Glutamatergic neuron (in vitro differentiated cells): Measurements from ENCODE around the gene PLEK2. TPM values are rescaled to one million over a fixed set of nuclear protein-coding genes. Genes with fewer than 3 reads are reported as not detected.

Experiments
- DNase-seq: peaks from one replicate; pipeline ENCODE4 v3.0.0; 2022
- H3K27ac Mint-ChIP-seq: one replicate; pipeline ENCODE4 v1.8.0; 2020; ENCODE audit warnings: mild to moderate bottlenecking, mixed read lengths, inconsistent platforms; ENCODE audit not compliant: unreplicated experiment
- H3K27me3 Mint-ChIP-seq: one replicate; pipeline ENCODE4 v1.8.0; 2020; ENCODE audit warnings: mild to moderate bottlenecking, moderate library complexity, mixed read lengths, inconsistent platforms; ENCODE audit not compliant: unreplicated experiment
- H3K36me3 Mint-ChIP-seq: one replicate; pipeline ENCODE4 v1.8.0; 2020; ENCODE audit warnings: mild to moderate bottlenecking, mixed read lengths, inconsistent platforms; ENCODE audit not compliant: unreplicated experiment
- H3K4me1 Mint-ChIP-seq: one replicate; pipeline ENCODE4 v1.8.0; 2020; ENCODE audit warnings: mild to moderate bottlenecking, low read depth, mixed read lengths, inconsistent platforms; ENCODE audit not compliant: unreplicated experiment
- H3K4me3 Mint-ChIP-seq: one replicate; pipeline ENCODE4 v1.8.0; 2020; ENCODE audit warnings: mild to moderate bottlenecking, mixed read lengths, inconsistent platforms; ENCODE audit not compliant: unreplicated experiment
- H3K9me3 Mint-ChIP-seq: one replicate; pipeline ENCODE4 v1.8.0; 2020; ENCODE audit warnings: mild to moderate bottlenecking, moderate library complexity, mixed read lengths, inconsistent platforms; ENCODE audit not compliant: unreplicated experiment
- total RNA-seq: library from RNA; stranded (reverse); fragmentation: NEBNext Ultra II Directional; extraction: Animal tissue kit (Norgen Biotek cat#: 25700); gene quantifications from one replicate; pipeline ENCODE4 v1.2.1, GENCODE V29; 2021; ENCODE audit not compliant: unreplicated experiment
- TF ChIP-seq, protein P1 (sequence below): fragments of 200-600 bp; sonication (generic); IDR thresholded peaks from one replicate; pipeline ENCODE4 v1.5.0; 2021; ENCODE audit not compliant: partially characterized antibody, unreplicated experiment

The PLEK2 gene
- total RNA-seq, 1 donor from 2014 or later: not detected

DNA sequence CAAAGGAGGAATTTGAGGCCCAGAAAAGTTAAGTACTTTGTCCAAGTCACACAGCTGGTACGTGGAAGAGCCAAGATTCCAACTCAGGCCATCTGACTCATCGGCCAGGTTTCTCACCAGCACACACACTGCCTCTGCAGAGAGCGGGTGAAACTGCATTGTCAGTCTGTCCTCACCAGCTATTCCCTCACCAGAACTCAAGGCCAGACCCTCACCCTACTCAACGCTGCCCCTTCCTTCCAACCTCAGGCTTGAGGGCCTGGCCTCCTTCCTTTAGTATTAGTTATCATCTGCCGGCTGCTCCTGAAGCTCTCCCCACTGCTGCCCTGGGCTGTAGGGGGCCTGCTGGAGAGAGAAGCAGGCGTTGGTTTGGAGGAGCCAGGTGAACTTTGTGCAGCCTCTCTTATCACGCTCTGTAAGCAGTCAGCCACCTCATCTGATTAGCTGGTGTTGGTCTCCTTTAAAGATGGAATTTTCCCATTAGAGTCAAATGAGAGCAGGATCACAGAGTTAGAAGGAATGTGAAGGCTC lies 16.6 kb upstream of the PLEK2 start:
- DNase-seq: no peak
- Mint-ChIP-seq H3K9me3 (peaks cover 4% of the 10 kb centered on the region), H3K27me3 (no peaks in the 10 kb centered on the region), H3K4me3 (no peak overlapping the region), H3K27ac (no peak overlapping the region), H3K4me1 (no peaks in the 10 kb centered on the region), H3K36me3 (no peaks in the 10 kb centered on the region)
- TF ChIP-seq, protein P1, sequence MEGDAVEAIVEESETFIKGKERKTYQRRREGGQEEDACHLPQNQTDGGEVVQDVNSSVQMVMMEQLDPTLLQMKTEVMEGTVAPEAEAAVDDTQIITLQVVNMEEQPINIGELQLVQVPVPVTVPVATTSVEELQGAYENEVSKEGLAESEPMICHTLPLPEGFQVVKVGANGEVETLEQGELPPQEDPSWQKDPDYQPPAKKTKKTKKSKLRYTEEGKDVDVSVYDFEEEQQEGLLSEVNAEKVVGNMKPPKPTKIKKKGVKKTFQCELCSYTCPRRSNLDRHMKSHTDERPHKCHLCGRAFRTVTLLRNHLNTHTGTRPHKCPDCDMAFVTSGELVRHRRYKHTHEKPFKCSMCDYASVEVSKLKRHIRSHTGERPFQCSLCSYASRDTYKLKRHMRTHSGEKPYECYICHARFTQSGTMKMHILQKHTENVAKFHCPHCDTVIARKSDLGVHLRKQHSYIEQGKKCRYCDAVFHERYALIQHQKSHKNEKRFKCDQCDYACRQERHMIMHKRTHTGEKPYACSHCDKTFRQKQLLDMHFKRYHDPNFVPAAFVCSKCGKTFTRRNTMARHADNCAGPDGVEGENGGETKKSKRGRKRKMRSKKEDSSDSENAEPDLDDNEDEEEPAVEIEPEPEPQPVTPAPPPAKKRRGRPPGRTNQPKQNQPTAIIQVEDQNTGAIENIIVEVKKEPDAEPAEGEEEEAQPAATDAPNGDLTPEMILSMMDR: no peak

- Mint-ChIP-seq H3K27me3 (peaks cover 2% of the 10 kb centered on the region), H3K4me3 (no peak overlapping the region), H3K36me3 (no peaks in the 10 kb centered on the region), H3K9me3 (peaks cover 4% of the 10 kb centered on the region), H3K27ac (peak overlapping the region; percentile 31), H3K4me1 (no peaks in the 10 kb centered on the region)
- TF ChIP-seq, protein P1: peak; percentile 85
- DNase-seq: peak; percentile 81
These were observed 15.1 kb upstream of the PLEK2 start for GRCh38 chr14:67426983-67427606.

GRCh38 chr14:67426161-67426560 lies 14.2 kb upstream of the PLEK2 start:
- peak overlapping the region; percentile 48 for H3K27ac Mint-ChIP-seq
- no peak for DNase-seq
- H3K36me3 Mint-ChIP-seq: no peaks in the 10 kb centered on the region
- TF ChIP-seq, protein P1: no peak
- H3K4me3 Mint-ChIP-seq: peak overlapping the region; percentile 15
- H3K4me1 Mint-ChIP-seq: no peaks in the 10 kb centered on the region
- peaks cover 4% of the 10 kb centered on the region for H3K9me3 Mint-ChIP-seq
- H3K27me3 Mint-ChIP-seq: peaks cover 2% of the 10 kb centered on the region

GRCh38 chr14:67425608-67426007 lies 13.6 kb upstream of the PLEK2 start:
- TF ChIP-seq, protein P1: no peak
- H3K4me3 Mint-ChIP-seq: no peak overlapping the region

GRCh38 chr14:67424539-67424938 lies 12.6 kb upstream of the PLEK2 start:
- H3K36me3 Mint-ChIP-seq: no peaks in the 10 kb centered on the region
- no peaks in the 10 kb centered on the region for H3K4me1 Mint-ChIP-seq
- DNase-seq: no peak
- no peak overlapping the region for H3K4me3 Mint-ChIP-seq
- peaks cover 4% of the 10 kb centered on the region for H3K9me3 Mint-ChIP-seq
- H3K27ac Mint-ChIP-seq: no peak overlapping the region
- TF ChIP-seq, protein P1: no peak
- H3K27me3 Mint-ChIP-seq: peaks cover 2% of the 10 kb centered on the region

More at GRCh38 chr14:67425608-67426007, 13.6 kb upstream of the PLEK2 start:
- peaks cover 4% of the 10 kb centered on the region for H3K9me3 Mint-ChIP-seq
- H3K27ac Mint-ChIP-seq: no peak overlapping the region
- no peaks in the 10 kb centered on the region for H3K4me1 Mint-ChIP-seq
- H3K27me3 Mint-ChIP-seq: peaks cover 2% of the 10 kb centered on the region
- no peaks in the 10 kb centered on the region for H3K36me3 Mint-ChIP-seq
- no peak for DNase-seq
